NT2/D1 (cell line): ENCODE measurements around the gene ICOS.

Source experiments
- YY1 ChIP-seq: IDR thresholded peaks from 2 replicates; pipeline ENCODE4 v1.6.1; 2011; ENCODE audit not compliant: insufficient read length, insufficient read depth
- ZNF274 ChIP-seq: IDR thresholded peaks from 2 replicates; pipeline ENCODE4 v1.6.1; 2011; ENCODE audit warnings: mild to moderate bottlenecking, low read depth, low read length

GRCh38 chr2:203960811-203961210, 24.2 kb downstream of the ICOS start:
- TF ChIP-seq YY1 (no peak), ZNF274 (no peak)
